Body of pancreas (tissue), 4 donors: ENCODE data around the gene PTPRT. TPM values are rescaled to one million over a fixed set of nuclear protein-coding genes. Genes with fewer than 3 reads are reported as not detected.

Source experiments
- ATAC-seq: fragments of 150-250 bp; one replicate; pipeline ENCODE4 v1.9.1; 2016
- DNase-seq, 4 donors: peaks; one replicate each; pipeline ENCODE4 v3.0.0-alpha.2; 2019
- H3K27ac ChIP-seq, 4 donors: fragments of 200-600 bp; sonication (generic); 1 replicate in 3 of 4; 2 replicates in 1 of 4; pipeline versions ENCODE4 v1.5.1 to v1.6.1; 2016 to 2019; ENCODE audit warnings: mild to moderate bottlenecking in 1 of 4, mixed read lengths in 1 of 4, moderate library complexity in 1 of 4
- H3K27me3 ChIP-seq, 2 donors: fragments of 200-600 bp; sonication (generic); one replicate each; pipeline ENCODE4 v1.6.0; 2016; ENCODE audit warnings: mild to moderate bottlenecking in 1 of 2
- H3K36me3 ChIP-seq, 2 donors: fragments of 200-600 bp; sonication (generic); replicated peaks in 1 of 2; 2 replicates each; pipeline ENCODE4 v1.5.1; 2016; ENCODE audit warnings: low read depth in 2 of 2; ENCODE audit not compliant: insufficient read depth in 1 of 2
- H3K4me1 ChIP-seq: fragments of 200-600 bp; sonication (generic); one replicate; pipeline ENCODE4 v1.6.0; 2016
- H3K4me3 ChIP-seq, 2 donors: fragments of 200-600 bp; sonication (generic); 1 replicate in 1 of 2; 2 replicates in 1 of 2; pipeline ENCODE4 v1.5.1; 2016 to 2019
- H3K9me3 ChIP-seq, 3 donors: fragments of 200-600 bp; sonication (generic); 1 replicate in 2 of 3; 2 replicates in 1 of 3; pipeline ENCODE4 v1.5.1; 2016
- CTCF ChIP-seq, 7 experiments: fragments of 450-650 bp in 4 of 7; fragments of 200-600 bp in 3 of 7; sonication (generic) in 3 of 7; IDR thresholded peaks; one replicate each; pipeline ENCODE4 v1.5.1; 2016 to 2019; ENCODE audit warnings: antibody characterized with exemption in 7 of 7
- POLR2A ChIP-seq, 3 donors: fragments of 450-650 bp; IDR thresholded peaks; one replicate each; pipeline ENCODE4 v1.6.1; 2016; ENCODE audit warnings: antibody characterized with exemption in 3 of 3, mild to moderate bottlenecking in 2 of 3
- WGBS, 2 donors: methylation state at CpG; one replicate each; pipeline ENCODE4 v1.1.5; 2017; 5-methylcytosine and 5-hydroxymethylcytosine counted together
- intact Hi-C: fragments of 100-400 bp; cut with DNase I; formaldehyde crosslinking; loops from one replicate; pipeline ENCODE4 v1.15.1; 2023
- total RNA-seq, 2 donors: library from RNA; depleted of rRNA; stranded (reverse); fragments of >200 nt; gene quantifications; one replicate each; pipeline ENCODE4 v1.1.0, GENCODE V29; 2016

PTPRT gene
- total RNA-seq, 2 donors from 2014 or later = 0.33 to 1.0 TPM

- H3K9me3 ChIP-seq = no peaks in the 10 kb centered on the region
- intact Hi-C loops = no loop called here
- no peak overlapping the region for H3K4me3 ChIP-seq
- no peaks in the 10 kb centered on the region for H3K4me1 ChIP-seq
- no peak for TF ChIP-seq CTCF (IDR thresholded peaks at IDR 0.05)
- no peak for TF ChIP-seq POLR2A (IDR thresholded peaks at IDR 0.05)
- ATAC-seq = no peak
- H3K27me3 ChIP-seq = no peaks in the 10 kb centered on the region
- DNase-seq = no peak
- 68 to 76% methylated on average over 10 of the region's 10 CpGs for WGBS, 2 donors
- H3K27ac ChIP-seq = no peak overlapping the region
- H3K36me3 ChIP-seq = no peaks in the 10 kb centered on the region
These were observed 843.2 kb downstream of the PTPRT start for GRCh38 chr20:42346189-42347170.

- ATAC-seq = no peak
- Histone ChIP-seq H3K4me1 (no peaks in the 10 kb centered on the region), H3K27me3 (no peaks in the 10 kb centered on the region), H3K9me3 (no peaks in the 10 kb centered on the region), H3K4me3 (no peak overlapping the region), H3K36me3 (no peaks in the 10 kb centered on the region), H3K27ac (no peak overlapping the region)
- TF ChIP-seq CTCF (IDR thresholded peaks at IDR 0.05) (no peak), POLR2A (IDR thresholded peaks at IDR 0.05) (no peak)
- intact Hi-C loops = no loop called here
- 77% methylated on average over 2 of the region's 2 CpGs for WGBS, 2 donors
- no peak for DNase-seq
These were observed 848.1 kb downstream of the PTPRT start for GRCh38 chr20:42341654-42342053.

DNA sequence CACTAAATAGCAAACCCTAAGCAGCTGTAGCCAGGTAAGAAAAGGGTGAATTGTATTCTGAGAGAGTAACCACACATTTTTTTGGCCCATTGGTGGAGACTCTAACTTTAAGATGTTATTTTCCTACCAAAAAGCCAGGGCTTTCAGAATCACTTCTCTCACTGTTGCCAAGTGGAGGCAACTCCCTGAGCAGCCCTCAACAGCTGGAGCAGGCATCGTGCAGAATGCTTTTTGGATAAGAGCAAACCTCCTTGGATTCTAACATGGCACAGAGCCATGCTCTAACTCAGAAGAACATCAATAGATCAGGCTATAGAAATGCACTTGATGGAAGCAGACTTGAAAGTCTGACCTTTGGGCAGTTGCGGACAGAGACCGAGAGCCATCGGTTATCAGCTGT lies 849.3 kb downstream of the PTPRT start:
- ATAC-seq (no peak), DNase-seq (no peak)
- TF ChIP-seq CTCF (IDR thresholded peaks at IDR 0.05) = no peak
- no peak for TF ChIP-seq POLR2A (IDR thresholded peaks at IDR 0.05)
- no peak overlapping the region for H3K27ac ChIP-seq
- no peaks in the 10 kb centered on the region for H3K9me3 ChIP-seq
- no peaks in the 10 kb centered on the region for H3K27me3 ChIP-seq
- H3K36me3 ChIP-seq = no peaks in the 10 kb centered on the region
- 81 to 86% methylated on average over 4 of the region's 4 CpGs for WGBS, 2 donors
- intact Hi-C loops = no loop called here
- no peaks in the 10 kb centered on the region for H3K4me1 ChIP-seq
- no peak overlapping the region for H3K4me3 ChIP-seq

- WGBS, 2 donors = 47 to 67% methylated on average over 5 of the region's 5 CpGs
- TF ChIP-seq POLR2A (IDR thresholded peaks at IDR 0.05) (no peak), CTCF (IDR thresholded peaks at IDR 0.05) (no peak)
- DNase-seq = no peak
- intact Hi-C loops = no loop called here
- Histone ChIP-seq H3K27me3 (no peaks in the 10 kb centered on the region), H3K9me3 (no peaks in the 10 kb centered on the region), H3K27ac (no peak overlapping the region), H3K4me3 (no peak overlapping the region), H3K4me1 (no peaks in the 10 kb centered on the region), H3K36me3 (no peaks in the 10 kb centered on the region)
- no peak for ATAC-seq
These were observed 851.2 kb downstream of the PTPRT start for GRCh38 chr20:42338294-42339201.
